ENCODE results near the gene UHMK1.

The UHMK1 gene

GRCh38 chr1:162561037-162561615 lies 63.5 kb downstream of the UHMK1 start:
- H3K4me2 ChIP-seq (ENCODE audit: low read length), result peak overlapping the region; percentile 72
- H3K79me2 ChIP-seq (ENCODE audit: low read length), result peaks cover 45% of the 10 kb centered on the region
- peaks cover 20% of the 10 kb centered on the region for H4K20me1 ChIP-seq (ENCODE audit: insufficient read depth, low read length)
- peak overlapping the region; percentile 89 for H3K9ac ChIP-seq (ENCODE audit: low read length)
- peaks cover 3% of the 10 kb centered on the region for H3K36me3 ChIP-seq (replicated peaks; ENCODE audit: low read depth, low read length)
- peak overlapping the region; percentile 75 for H2AFZ ChIP-seq (ENCODE audit: low read depth, low read length)
- peaks cover 4% of the 10 kb centered on the region for H3K4me1 ChIP-seq (ENCODE audit: low read length)
- H3K4me3 ChIP-seq (ENCODE audit: low read length), result peak overlapping the region; percentile 89
- TF ChIP-seq EZH2phosphoT487 (IDR thresholded peaks at IDR 0.05; ENCODE audit: low read depth) (no peak), CTCF (IDR thresholded peaks at IDR 0.05; ENCODE audit: low read depth, low read length) (no peak)
- H3K27ac ChIP-seq (ENCODE audit: low read length), result peak overlapping the region; percentile 58
- no peaks in the 10 kb centered on the region for H3K27me3 ChIP-seq (ENCODE audit: low read depth, low read length)
- H3K9me3 ChIP-seq (ENCODE audit: insufficient read depth, low read length), result no peaks in the 10 kb centered on the region

- Histone ChIP-seq H4K20me1 (ENCODE audit: insufficient read depth, low read length) (peaks cover 23% of the 10 kb centered on the region), H3K4me1 (ENCODE audit: low read length) (peaks cover 4% of the 10 kb centered on the region), H3K36me3 (replicated peaks; ENCODE audit: low read depth, low read length) (peaks cover 6% of the 10 kb centered on the region), H3K79me2 (ENCODE audit: low read length) (peaks cover 46% of the 10 kb centered on the region), H3K27ac (ENCODE audit: low read length) (peak within 1 kb of the TSS; percentile 58), H3K9me3 (ENCODE audit: insufficient read depth, low read length) (no peaks in the 10 kb centered on the region), H2AFZ (ENCODE audit: low read depth, low read length) (peak within 1 kb of the TSS; percentile 75), H3K4me2 (ENCODE audit: low read length) (peak within 1 kb of the TSS; percentile 72), H3K4me3 (ENCODE audit: low read length) (peak within 1 kb of the TSS; percentile 89), H3K9ac (ENCODE audit: low read length) (peak within 1 kb of the TSS; percentile 89), H3K27me3 (ENCODE audit: low read depth, low read length) (no peaks in the 10 kb centered on the region)
- TF ChIP-seq CTCF (IDR thresholded peaks at IDR 0.05; ENCODE audit: low read depth, low read length) (no peak), EZH2phosphoT487 (IDR thresholded peaks at IDR 0.05; ENCODE audit: low read depth) (no peak)
Measured at GRCh38 chr1:162561616-162562469, 64.2 kb downstream of the UHMK1 start, which contains the start of gene UAP1. UAP1 (plus strand) TSS chr1:162561722; CDS start chr1:162566069, 4,347 bp downstream.

GRCh38 chr1:162562470-162562828 lies 64.8 kb downstream of the UHMK1 start:
- Histone ChIP-seq H2AFZ (ENCODE audit: low read depth, low read length) (peak overlapping the region; percentile 32; the same call in 1 of the 2 replicates), H3K9ac (ENCODE audit: low read length) (peak overlapping the region; percentile 89), H3K4me1 (ENCODE audit: low read length) (peaks cover 4% of the 10 kb centered on the region), H3K27ac (ENCODE audit: low read length) (peak overlapping the region; percentile 58), H4K20me1 (ENCODE audit: insufficient read depth, low read length) (peaks cover 23% of the 10 kb centered on the region), H3K9me3 (ENCODE audit: insufficient read depth, low read length) (no peaks in the 10 kb centered on the region), H3K36me3 (replicated peaks; ENCODE audit: low read depth, low read length) (peaks cover 9% of the 10 kb centered on the region), H3K4me2 (ENCODE audit: low read length) (peak overlapping the region; percentile 72), H3K27me3 (ENCODE audit: low read depth, low read length) (no peaks in the 10 kb centered on the region), H3K79me2 (ENCODE audit: low read length) (peaks cover 46% of the 10 kb centered on the region), H3K4me3 (ENCODE audit: low read length) (peak overlapping the region; percentile 89)
- TF ChIP-seq CTCF (IDR thresholded peaks at IDR 0.05; ENCODE audit: low read depth, low read length) (no peak), EZH2phosphoT487 (IDR thresholded peaks at IDR 0.05; ENCODE audit: low read depth) (no peak)

GRCh38 chr1:162564762-162565218 lies 67.2 kb downstream of the UHMK1 start:
- Histone ChIP-seq H3K9ac (ENCODE audit: low read length) (no peak overlapping the region), H3K4me3 (ENCODE audit: low read length) (no peak overlapping the region)

More at GRCh38 chr1:162564762-162565218, 67.2 kb downstream of the UHMK1 start:
- peaks cover 18% of the 10 kb centered on the region for H3K36me3 ChIP-seq (replicated peaks; ENCODE audit: low read depth, low read length)
- H3K79me2 ChIP-seq (ENCODE audit: low read length), result peaks cover 46% of the 10 kb centered on the region
- TF ChIP-seq CTCF (IDR thresholded peaks at IDR 0.05; ENCODE audit: low read depth, low read length), result no peak
- TF ChIP-seq EZH2phosphoT487 (IDR thresholded peaks at IDR 0.05; ENCODE audit: low read depth), result no peak
- H3K27me3 ChIP-seq (ENCODE audit: low read depth, low read length), result no peaks in the 10 kb centered on the region
- no peak overlapping the region for H3K27ac ChIP-seq (ENCODE audit: low read length)
- no peak overlapping the region for H3K4me2 ChIP-seq (ENCODE audit: low read length)
- H3K4me1 ChIP-seq (ENCODE audit: low read length), result peaks cover 4% of the 10 kb centered on the region
- peaks cover 23% of the 10 kb centered on the region for H4K20me1 ChIP-seq (ENCODE audit: insufficient read depth, low read length)
- H2AFZ ChIP-seq (ENCODE audit: low read depth, low read length), result no peak overlapping the region
- H3K9me3 ChIP-seq (ENCODE audit: insufficient read depth, low read length), result no peaks in the 10 kb centered on the region
